ENCODE measurements around the gene PMS2.
A peak's percentile ranks its signal among the peaks of the same experiment; 100 is the strongest.
"Not testable (repeated sequence)": the region's sequence is repeated elsewhere in the genome, so short reads cannot be mapped to it uniquely, and the experiment has no call there.

The PMS2 gene

DNA sequence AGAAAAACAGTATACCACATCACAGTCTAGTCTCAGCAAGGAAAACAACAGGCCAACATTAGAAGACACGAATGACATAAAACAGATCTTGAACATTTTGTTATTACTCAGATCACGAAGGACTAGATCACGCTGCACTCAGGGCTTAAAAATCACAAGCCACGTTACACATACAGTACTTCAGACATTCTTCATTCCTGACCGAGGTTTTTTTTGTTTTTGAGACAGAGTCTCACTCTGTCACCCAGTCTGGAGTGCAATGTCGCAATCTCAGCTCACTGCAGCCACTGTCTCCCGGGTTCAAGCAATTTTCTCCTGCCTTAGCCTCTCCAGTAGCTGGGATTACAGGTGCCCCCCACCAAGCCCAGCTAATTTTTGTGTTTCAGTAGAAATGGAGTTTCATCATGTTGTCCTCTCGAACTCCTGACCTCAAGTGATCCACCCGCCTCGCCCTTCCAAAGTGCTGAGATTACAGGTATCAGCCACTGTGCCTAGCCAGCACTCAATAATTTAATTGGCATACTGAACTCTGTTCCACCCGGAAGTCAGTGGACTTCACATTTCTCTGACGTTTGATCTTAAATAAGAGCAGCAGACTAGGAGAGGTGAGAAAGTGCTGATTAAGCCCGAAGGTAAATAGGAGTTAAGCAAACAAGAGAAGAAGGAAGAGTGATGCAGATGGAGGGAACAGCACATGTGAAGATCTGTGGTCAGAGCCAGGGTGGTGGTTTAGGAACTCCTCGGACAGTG, 3.7 kb upstream of the PMS2 start:
- no peak for DNase-seq

DNA sequence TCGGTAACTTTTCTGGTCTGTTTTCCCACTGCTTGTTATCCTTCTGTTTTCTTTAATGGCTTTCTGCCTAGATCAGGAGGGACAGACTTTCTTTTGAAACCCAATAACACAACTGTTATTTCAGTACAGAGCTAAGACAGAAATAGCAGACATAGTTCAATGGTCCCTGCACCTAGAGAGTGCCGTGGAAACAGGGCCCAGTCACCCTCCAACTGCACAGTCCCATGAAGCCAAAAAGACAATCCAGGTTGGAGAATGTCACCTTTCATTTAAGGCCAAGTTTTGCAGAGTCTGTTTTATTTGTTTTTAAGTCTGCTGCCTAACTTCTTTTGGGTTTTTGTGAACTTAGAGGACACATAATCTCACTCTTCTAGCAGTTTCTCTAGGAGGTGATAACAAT, 2.7 kb upstream of the PMS2 start:
- DNase-seq, result no peak

DNA sequence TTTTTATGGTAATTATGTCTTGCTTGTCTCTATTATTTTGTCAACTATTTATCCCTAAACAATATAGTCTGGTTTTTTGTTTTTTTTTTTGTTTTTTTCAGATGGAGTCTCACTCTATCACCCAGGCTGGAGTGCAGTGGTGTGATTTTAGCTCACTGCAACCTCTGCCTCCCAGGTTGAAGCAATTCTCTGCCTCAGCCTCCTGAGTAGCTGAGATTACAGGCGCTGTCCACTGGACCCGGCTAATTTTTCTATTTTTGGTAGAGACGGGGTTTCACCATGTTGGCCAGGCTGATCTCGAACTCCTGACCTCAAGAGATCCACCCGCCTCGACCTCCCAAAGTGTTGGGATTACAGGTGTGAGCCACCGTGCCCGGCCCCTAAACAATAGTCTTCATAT, 1.5 kb upstream of the PMS2 start:
- DNase-seq, result not testable (repeated sequence)

GRCh38 chr7:6007835-6008590, 836 bp downstream of the PMS2 start:
- not testable (repeated sequence) for DNase-seq

- no peak for DNase-seq
Observed at GRCh38 chr7:6007386-6007785, 1.5 kb downstream of the PMS2 start.

DNA sequence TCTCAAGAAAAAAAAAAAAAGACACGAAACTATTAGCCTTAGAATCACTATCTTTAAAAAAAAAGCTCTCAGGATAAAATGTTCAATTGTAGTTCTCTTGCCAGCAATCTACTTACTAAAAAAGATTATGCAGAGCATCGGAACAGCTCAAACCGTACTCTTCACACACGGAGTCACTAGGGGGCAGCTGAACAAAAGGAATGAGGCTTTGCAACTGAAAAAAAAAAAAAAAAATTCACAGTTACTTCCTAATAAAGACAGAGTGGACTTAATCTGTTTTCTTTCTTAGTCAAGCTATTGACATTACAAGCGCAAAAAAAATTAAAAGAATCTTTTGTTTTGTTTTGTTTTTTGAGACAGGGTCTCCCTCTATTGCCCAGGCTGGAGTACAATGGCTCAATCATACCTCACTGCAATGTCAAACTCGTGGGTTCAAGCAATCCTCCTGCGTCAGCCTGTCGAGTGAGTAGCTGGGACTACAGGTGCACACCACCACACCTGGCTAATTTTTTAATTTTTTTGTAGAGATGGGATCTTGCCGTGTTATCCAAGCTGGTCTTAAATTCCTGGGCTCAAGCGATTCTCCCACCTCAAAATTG, 11.5 kb downstream of the PMS2 start:
- peak; percentile 24 to 37 for DNase-seq

GRCh38 chr7:5987061-5987460, 21.8 kb downstream of the PMS2 start:
- DNase-seq, result not testable (repeated sequence)

DNA sequence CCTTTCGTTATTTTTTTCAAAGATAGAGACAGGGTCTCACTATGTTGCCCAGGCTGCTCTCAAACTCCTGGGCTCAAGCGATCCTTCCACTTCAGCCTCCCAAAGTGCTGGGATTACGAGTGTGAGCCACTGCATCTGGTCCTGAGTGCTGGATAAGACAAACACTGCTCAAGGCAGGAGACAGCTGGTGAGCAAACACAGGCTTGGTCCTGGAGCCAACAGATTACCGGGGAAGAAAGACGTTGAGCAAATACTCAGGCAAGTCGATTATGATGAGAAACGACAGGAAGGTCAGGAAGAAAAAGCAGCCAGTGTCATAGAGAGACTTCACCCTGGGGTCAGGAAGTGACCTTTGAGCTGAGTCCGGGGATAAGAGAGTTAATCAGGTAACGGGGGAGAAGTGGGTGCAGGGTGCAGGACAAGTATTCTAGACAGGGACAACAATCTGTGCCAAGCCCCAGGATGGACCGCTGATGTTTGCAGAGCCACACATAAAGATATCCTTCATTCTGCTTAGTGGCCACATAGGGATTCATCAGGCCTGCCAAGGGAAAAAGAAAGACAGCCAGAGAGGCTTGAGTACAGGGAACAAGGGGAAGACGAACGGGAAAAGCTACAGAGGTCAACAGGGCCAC, 29.1 kb downstream of the PMS2 start:
- not testable (repeated sequence) for DNase-seq

- DNase-seq, result not testable (repeated sequence)
Observed at GRCh38 chr7:5973580-5973979, 35.3 kb downstream of the PMS2 start.

DNA sequence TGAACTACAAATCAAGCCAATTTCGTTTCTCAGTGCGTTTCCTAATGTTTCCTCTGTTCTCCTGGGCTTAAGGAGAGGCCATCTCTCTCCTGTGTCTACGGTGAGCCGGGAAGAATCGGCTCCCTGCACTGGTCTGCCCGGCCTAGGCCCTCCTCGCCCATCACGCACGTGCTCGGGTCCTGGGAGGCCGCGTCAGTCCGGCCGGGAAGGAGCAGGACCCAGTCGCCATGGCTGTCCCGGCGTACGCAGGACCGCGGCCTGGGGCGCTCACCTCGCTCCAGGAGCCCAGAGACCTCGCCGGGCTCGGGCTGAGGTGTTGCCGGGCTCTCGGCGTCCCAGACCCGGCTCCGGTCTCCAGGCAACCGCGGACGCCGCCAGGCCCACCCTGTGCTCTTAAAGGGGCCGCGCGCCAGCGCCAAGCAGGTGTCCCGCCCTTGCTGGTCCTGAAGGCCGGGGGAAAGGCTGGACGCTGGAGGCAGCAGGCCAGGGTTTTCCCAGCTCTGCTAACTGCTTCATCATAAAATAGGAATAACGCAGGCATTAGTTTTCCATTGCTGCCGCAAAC, 38.4 kb downstream of the PMS2 start, which contains the start of gene RSPH10B:
TSS of gene RSPH10B (minus strand) at position 343 of the 565 bp plus-strand sequence. CDS start 3,573 bp downstream, outside the sequence.
- DNase-seq, result not testable (repeated sequence)

DNA sequence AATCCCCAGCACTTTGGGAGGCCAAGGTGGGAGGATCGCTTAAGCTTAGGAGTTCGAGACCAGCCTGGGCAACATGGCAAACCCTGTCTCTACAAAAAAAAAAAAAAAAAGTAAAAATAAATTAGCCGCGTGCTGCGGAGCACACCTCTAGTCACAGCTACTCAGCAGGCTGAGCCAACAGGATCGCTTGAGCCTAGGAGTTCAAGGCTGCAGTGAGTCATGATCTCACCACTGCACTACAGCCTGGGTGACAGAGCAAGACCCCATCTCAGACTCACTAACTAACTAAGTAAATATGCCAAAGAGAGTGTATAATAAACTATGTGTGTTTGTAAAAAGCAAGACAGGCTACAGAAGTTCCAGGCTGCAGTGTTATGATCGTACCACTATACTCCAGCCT, 45.0 kb downstream of the PMS2 start:
- DNase-seq, result not testable (repeated sequence)

DNA sequence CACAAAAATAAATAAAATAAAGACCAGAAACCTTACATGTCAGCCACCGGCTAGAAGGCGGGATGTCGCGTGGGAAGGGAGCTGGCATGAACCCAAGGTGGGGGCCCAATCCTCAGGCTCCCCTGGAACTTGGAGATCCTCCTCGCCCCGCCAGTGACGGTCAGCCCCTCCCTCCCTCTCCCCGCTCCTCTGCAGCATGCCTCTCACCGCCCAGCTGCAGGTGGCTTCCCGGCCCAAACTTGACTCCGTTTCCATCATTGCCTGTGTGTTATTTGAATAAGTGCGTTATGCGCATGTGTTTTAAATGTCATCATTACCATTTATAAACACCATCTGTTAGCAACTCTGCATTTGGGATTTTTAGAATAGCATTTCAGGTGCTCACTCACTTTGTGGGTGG, 45.6 kb downstream of the PMS2 start:
- not testable (repeated sequence) for DNase-seq

DNA sequence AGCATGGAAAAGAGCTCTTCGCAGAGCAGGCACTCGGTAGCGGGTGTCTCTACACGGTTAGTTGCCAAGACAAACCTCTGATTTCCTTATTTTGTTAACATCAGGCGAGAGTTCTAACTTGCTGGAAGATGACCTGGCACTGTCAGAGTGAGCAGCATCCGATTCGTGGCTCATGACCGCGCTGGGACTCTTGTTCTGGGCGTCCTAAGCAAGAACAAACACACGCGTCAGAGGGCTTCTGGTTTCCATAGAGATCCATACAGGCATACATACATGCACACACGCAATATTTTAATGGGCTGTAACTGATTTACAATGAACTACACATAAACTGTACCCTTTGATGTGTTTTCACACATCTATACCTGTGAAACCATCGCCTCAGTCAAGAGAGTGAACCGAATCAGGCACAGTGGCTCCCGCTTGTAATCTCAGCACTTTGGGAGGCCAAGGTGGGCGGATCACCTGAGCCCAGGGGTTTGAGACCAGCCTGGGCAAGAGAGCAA, 73.9 kb downstream of the PMS2 start:
- not testable (repeated sequence) for DNase-seq

- not testable (repeated sequence) for DNase-seq
Observed at GRCh38 chr7:5931905-5932644, 76.8 kb downstream of the PMS2 start.

- not testable (repeated sequence) for DNase-seq
Observed at GRCh38 chr7:5931250-5931649, 77.6 kb downstream of the PMS2 start.

DNA sequence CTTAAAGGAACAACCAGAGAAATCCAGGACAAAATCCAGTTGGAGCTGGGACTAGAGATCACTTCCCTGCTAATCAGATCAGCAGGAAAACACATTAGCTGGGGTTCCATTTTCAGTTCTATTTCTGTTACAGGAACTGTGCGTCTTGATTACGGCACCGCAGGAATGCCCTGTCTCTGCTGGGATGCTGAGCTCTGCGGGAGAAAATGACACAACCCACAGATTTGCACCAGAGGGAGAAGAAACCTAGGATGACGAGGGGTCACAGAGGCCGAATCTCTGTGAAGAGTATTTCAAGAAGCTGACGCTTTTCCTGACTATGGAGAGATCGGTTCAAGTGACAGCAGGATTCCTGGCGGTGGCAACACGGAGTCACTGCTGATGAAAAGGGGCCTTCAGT, 78.6 kb downstream of the PMS2 start:
- DNase-seq, result not testable (repeated sequence)

- not testable (repeated sequence) for DNase-seq
Observed at GRCh38 chr7:5926263-5926870, 82.5 kb downstream of the PMS2 start.

DNA sequence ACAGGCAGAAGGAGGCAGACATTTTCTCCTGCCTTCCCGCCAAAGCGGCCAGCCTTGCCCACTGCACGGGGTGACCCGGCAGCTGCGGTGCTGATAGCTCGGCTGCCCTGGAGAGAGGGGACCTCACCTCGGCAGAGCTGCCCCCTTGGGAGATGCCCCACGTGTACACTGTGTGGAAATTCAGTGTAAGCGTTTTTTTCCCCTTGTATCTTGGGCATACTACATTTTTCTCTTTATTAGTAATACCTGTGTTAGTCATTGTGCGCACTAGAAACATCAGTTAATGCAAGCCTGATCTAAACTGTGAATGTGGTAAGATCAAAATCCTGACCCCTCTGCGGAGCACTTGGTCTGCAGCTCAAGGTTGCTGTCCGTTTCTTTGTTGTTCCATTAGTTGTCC, 84.2 kb downstream of the PMS2 start:
- DNase-seq, result not testable (repeated sequence)

DNA sequence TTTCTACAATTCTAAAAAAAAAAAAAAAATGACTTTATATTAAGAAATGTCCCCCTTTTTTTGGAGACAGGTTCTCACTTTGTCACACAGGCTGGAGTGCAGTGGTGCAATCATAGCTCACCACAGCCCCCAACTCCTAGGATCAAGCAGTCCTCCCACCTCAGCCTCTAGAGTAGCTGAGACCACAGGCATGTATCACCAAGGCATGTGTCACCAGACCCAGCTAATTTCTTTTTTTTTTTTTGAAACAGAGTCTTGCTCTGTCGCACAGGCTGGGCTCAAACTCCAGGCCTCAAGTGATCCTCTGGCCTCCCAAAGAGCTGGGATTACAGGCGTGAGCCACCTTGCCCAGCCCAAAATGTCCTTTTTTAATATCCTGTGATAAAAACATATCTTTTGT, 84.7 kb downstream of the PMS2 start:
- DNase-seq, result not testable (repeated sequence)

All from stimulated activated CD4-positive, alpha-beta T cell treated with anti-CD3 and anti-CD28 coated beads, Interleukin-2, amount 100 ng/mL, for 24 hours (primary cell).